ENCODE measurements around the gene MGAT4B. TPM values are rescaled to one million over a fixed set of nuclear protein-coding genes. Genes with fewer than 3 reads are reported as not detected.

Gene MGAT4B
- total RNA-seq, 1 donor from 2014 or later, result 207 TPM

- Histone ChIP-seq H3K4me1 (peaks cover 13 to 26% of the 10 kb centered on the region in 2 donors), H3K9me3 (no peaks in the 10 kb centered on the region), H3K36me3 (peaks cover 34 to 43% of the 10 kb centered on the region in 2 donors), H3K4me3 (no peak overlapping the region), H3K27me3 (no peaks in the 10 kb centered on the region), H3K27ac (no peak overlapping the region)
- TF ChIP-seq CTCF (IDR thresholded peaks at IDR 0.05), result no peak
- no peak for DNase-seq (ENCODE audit: low spot score in 2 of 2)
- intact Hi-C loops (cut with DNase I), result no loop called here
Observed at GRCh38 chr5:179800696-179801201, 5.9 kb downstream of the MGAT4B start.

GRCh38 chr5:179800071-179800695 is 6.5 kb downstream of the MGAT4B start:
- Histone ChIP-seq H3K36me3 (peaks cover 34 to 43% of the 10 kb centered on the region in 2 donors), H3K4me1 (peaks cover 16 to 24% of the 10 kb centered on the region in 2 donors), H3K9me3 (no peaks in the 10 kb centered on the region), H3K4me3 (no peak overlapping the region), H3K27ac (no peak overlapping the region), H3K27me3 (no peaks in the 10 kb centered on the region)
- TF ChIP-seq CTCF (IDR thresholded peaks at IDR 0.05), result no peak
- DNase-seq (ENCODE audit: low spot score in 2 of 2), result no peak
- intact Hi-C loops (cut with DNase I), result no loop called here

GRCh38 chr5:179799644-179799973 is 7.1 kb downstream of the MGAT4B start:
- no peaks in the 10 kb centered on the region for H3K9me3 ChIP-seq
- intact Hi-C loops (cut with DNase I), result loop anchor here (5.0 kb wide), 1 partner anchor 122 kb away; no protein-coding TSS in a partner anchor
- DNase-seq (ENCODE audit: low spot score in 2 of 2), result no peak
- peaks cover 34 to 43% of the 10 kb centered on the region in 2 donors for H3K36me3 ChIP-seq
- H3K4me3 ChIP-seq, result no peak overlapping the region
- H3K4me1 ChIP-seq, result peaks cover 12 to 24% of the 10 kb centered on the region in 2 donors
- no peak for TF ChIP-seq CTCF (IDR thresholded peaks at IDR 0.05)
- no peak overlapping the region for H3K27ac ChIP-seq
- H3K27me3 ChIP-seq, result no peaks in the 10 kb centered on the region

- Histone ChIP-seq H3K4me1 (peaks cover 12 to 23% of the 10 kb centered on the region in 2 donors), H3K27ac (no peak overlapping the region), H3K4me3 (no peak overlapping the region), H3K9me3 (no peaks in the 10 kb centered on the region), H3K36me3 (peaks cover 34 to 43% of the 10 kb centered on the region in 2 donors), H3K27me3 (no peaks in the 10 kb centered on the region)
- DNase-seq (ENCODE audit: low spot score in 2 of 2), result no peak
- no peak for TF ChIP-seq CTCF (IDR thresholded peaks at IDR 0.05)
- intact Hi-C loops (cut with DNase I), result loop anchor here (5.0 kb wide), 1 partner anchor 122 kb away; no protein-coding TSS in a partner anchor
Observed at GRCh38 chr5:179798771-179799643, 7.7 kb downstream of the MGAT4B start.

GRCh38 chr5:179798144-179798770 is 8.4 kb downstream of the MGAT4B start:
- no peak for DNase-seq (ENCODE audit: low spot score in 2 of 2)
- H3K4me3 ChIP-seq, result no peak overlapping the region
- H3K4me1 ChIP-seq, result peaks cover 12 to 27% of the 10 kb centered on the region in 2 donors
- no peak for TF ChIP-seq CTCF (IDR thresholded peaks at IDR 0.05)
- no peaks in the 10 kb centered on the region for H3K27me3 ChIP-seq
- no peaks in the 10 kb centered on the region for H3K9me3 ChIP-seq
- no peak overlapping the region for H3K27ac ChIP-seq
- H3K36me3 ChIP-seq, result peaks cover 34 to 43% of the 10 kb centered on the region in 2 donors
- intact Hi-C loops (cut with DNase I), result loop anchor here (5.0 kb wide), 1 partner anchor 121 kb away; no protein-coding TSS in a partner anchor
